Measurements from ENCODE around the gene HYI.

Gene HYI

GRCh38 chr1:43444151-43444828 lies 9.4 kb downstream of the HYI start:
- no peak for DNase-seq

DNA sequence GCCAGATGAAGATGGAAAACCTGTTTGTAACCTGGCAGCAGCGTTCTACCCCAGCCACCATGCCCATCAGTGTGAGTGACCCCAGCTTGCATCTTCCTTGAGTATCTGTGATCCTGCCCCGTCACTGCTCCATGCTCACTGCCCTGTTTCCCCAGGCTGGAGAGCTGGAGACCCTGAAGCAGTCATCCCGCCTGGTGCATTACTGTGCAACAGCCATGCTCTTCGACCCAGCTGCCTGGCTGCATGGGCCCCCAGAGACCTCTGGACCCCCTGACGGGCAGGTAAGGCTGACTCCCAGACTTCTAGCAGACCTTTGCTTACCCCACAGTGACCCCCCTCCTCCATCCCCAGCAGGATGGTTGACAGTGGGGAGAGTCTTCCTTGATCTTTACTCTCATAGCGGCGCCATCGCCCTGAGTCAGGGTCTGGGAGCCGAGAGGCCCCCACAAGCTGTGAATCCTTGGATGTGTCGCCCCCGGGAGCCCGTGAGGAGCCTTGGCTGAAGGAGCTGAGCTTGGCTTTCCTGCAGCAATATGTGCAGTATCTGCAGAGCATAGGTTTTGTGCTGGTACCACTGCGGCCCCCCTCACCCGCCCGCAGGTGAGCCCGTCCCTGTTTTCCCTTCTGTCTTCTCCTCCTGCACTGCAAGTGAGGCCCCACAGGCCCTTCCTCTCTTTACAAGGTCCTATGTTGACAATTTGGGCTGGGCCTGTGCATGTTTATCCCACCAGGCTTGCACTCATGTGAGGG lies 10.4 kb downstream of the HYI start:
- DNase-seq, result no peak

GRCh38 chr1:43442756-43443155 lies 11.0 kb downstream of the HYI start:
- DNase-seq, result no peak

GRCh38 chr1:43441894-43442637 lies 11.7 kb downstream of the HYI start:
- DNase-seq, result no peak

DNA sequence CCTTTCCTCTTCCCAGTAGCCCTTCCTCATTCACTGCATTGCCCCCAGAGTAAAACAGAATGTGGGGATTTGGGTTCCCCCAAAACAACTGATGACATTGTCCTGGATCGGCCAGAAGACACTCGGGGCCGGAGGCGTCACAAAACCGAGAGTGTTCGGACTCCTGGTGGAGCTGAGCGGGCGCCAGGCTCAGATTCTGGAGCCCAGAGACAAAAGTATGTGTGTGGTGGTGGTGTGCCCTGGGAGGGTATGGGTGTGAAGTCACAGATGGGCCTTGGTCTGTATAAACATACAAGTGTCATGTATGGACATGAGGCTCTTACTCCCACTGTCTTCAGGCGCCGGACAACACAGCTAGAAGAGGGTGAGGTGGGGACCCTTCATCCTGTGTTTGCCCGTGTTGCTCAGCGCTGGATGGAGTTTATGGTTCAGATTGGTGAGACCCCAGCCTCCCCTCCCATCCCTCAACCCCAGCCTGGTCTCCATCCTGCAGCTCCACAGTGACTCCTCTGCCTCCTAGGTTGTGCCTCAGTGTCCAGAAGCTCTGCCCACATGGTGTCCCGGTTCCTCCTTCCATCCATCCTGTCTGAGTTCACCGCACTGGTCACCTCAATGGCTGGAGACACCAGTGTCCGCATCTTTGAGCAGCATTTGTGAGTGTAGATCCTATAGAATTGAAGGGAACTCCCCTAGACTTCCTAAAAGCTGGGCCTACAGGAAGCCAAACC lies 12.4 kb downstream of the HYI start:
- no peak for DNase-seq

GRCh38 chr1:43440358-43440757 lies 13.4 kb downstream of the HYI start:
- DNase-seq, result no peak

DNA sequence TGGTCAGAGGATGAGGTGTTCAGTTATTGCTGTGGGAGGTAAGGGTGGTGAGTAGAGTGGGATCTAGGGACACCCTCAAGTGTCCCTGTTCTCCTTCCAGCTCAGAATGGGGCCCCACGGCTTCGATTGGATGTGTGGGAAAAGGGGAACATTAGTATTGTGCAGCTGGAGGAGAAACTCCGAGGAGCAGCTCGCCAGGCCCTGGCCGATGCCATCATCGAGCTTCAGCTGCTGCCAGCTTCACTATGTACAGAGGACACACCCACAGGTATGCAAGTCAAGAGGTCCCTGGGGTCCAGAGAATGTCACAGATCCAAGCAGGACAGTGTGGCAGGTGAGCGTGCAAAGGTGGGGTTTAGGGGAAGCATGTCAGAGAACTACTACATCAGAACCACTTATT lies 13.9 kb downstream of the HYI start:
- DNase-seq, result no peak

- DNase-seq, result no peak
These were observed 14.7 kb downstream of the HYI start for GRCh38 chr1:43438953-43439581.

- no peak for DNase-seq
These were observed 15.2 kb downstream of the HYI start for GRCh38 chr1:43438576-43438952.

- DNase-seq, result no peak
These were observed 15.7 kb downstream of the HYI start for GRCh38 chr1:43438006-43438405.

DNA sequence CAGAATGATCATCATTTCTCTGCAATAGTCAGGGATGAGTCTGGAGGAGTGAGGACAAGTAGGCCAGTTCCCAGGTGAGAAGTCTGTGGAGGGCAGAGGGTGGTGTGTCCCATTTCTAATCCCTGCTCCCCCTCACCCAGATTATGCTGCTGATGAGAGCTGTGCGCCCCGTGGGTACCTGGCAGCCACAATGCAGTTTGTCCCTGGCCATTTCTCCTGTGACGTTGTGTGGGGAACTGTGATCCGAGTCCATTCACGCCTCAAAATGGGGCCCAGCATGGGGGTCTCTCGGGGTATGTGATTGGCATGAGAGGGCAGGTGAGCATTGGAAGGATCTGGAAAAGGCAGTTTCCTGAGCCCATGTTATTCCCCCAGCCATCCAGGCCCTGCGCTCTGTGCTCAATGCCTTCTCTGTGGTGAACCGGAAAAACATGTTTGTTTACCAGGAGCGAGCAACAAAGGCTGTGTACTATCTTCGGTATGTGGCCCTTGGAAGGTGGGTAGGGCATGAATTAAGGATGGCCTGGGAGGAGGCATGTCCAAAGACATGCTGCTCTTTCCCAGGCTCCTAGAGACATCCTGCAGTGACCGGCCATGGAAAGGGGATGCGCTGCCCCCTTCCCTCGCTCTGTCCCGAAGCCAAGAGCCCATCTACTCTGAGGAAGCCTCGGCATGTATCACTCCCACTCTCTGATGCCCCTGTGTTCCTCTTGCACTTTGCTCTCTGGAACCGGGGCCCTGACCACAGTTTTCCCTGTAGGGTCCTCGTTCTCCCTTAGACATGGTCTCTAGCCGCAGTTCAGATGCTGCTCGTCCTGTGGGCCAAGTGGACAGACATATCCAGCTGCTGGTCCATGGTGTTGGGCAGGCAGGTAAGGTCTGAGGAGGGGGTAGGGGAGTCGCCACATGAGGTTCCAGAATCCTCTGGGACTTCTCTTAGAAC lies 16.4 kb downstream of the HYI start:
- DNase-seq, result no peak

GRCh38 chr1:43436371-43436770 lies 17.4 kb downstream of the HYI start:
- DNase-seq, result no peak

- DNase-seq, result no peak
These were observed 18.3 kb downstream of the HYI start for GRCh38 chr1:43435146-43436145.

DNA sequence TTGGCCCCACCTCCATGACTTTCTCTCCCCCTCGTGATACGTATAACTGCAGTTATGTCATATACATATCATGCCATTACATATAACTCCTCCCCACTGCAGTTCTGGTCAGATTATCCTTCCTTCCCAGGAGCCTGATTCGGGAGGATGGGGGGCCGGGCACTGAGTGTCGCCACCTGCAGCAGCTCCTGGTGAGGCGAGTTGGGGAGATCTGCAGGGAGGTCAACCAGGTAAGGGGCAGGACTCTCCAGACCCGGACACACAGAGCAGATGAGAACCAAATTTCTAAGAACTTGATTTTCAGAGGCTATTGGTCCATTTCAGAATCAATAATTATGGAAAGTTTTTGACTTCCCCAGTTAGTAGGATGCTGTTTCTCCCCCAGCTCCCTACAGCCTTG lies 19.5 kb downstream of the HYI start:
- DNase-seq, result no peak

DNA sequence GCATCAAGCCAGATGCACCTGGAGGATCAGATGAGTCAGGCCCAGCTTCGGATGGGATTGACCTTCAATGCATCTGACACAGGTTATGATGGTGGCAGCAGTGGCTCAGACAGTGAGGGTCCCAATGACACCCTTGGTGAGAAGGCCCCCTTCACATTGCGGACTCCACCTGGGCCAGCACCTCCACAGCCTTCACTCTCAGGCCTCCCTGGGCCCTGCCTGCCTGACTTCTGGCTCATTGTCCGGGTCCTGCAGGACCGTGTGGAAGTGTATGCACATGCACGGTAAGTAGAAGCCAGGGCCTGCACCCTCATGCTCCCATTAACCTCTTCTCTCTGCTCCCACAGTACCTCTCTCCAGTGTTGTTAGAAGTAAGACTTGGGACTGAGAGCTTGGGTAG lies 20.8 kb downstream of the HYI start:
- no peak for DNase-seq

DNA sequence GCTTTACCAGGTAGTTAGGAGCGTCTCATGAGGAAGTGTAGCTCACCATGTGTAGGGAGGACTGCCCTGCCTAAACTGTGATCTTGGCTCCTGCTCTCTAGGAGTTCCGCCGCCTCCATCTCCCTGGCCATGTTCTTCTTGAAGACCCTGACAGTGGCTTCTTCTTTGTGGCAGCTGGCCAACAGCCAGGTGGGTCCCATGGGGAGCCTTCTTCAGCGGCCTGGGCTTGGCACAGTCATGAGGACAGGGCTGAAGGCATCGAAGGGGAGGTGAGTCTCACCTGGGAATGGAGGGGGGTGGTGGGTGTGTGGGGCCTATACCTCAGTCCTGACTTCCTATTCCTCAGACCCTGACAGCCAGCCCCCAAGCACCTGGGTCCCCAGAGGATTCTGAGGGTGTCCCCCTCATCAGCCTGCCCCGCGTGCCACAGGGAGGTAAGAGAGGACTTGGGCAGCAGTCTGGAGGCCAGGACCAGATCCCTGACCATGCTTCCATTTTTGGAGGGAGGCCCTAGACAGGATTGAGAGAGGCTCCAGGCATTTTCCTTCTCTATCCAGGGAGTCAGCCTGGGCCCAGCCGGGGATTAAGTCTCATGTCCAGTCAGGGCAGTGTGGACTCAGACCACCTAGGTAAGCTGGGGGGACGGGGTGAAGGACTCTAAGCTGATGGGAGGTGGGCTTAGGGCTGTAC lies 21.4 kb downstream of the HYI start:
- no peak for DNase-seq

- DNase-seq, result no peak
These were observed 22.1 kb downstream of the HYI start for GRCh38 chr1:43431676-43432075.

- DNase-seq, result no peak
These were observed 22.9 kb downstream of the HYI start for GRCh38 chr1:43430831-43431230.

GRCh38 chr1:43427941-43428340 lies 25.8 kb downstream of the HYI start:
- no peak for DNase-seq

- no peak for DNase-seq
These were observed 26.2 kb downstream of the HYI start for GRCh38 chr1:43427524-43427923.

Measured in activated CD4-positive, alpha-beta T cell treated with anti-CD3 and anti-CD28 coated beads, Interleukin-2, amount 50 U/mL, for 48 hours (primary cell).